Keratinocyte (primary cell): ENCODE data around the gene SLC2A4RG.

Experiments used
- CTCF ChIP-seq, 3 experiments: IDR thresholded peaks in 1 of 3; conservative IDR thresholded peaks in 1 of 3; optimal IDR thresholded peaks in 1 of 3; 2 replicates in 2 of 3; 3 replicates in 1 of 3; pipeline versions ENCODE3 to v1.5.1; 2011; ENCODE audit warnings: low read length in 3 of 3, mild to moderate bottlenecking in 3 of 3, moderate library complexity in 2 of 3, control low read depth in 1 of 3, inconsistent platforms in 1 of 3; ENCODE audit not compliant: insufficient read depth in 2 of 3; ENCODE audit errors: extremely low read depth in 1 of 3
- EZH2 ChIP-seq: IDR thresholded peaks from one replicate; pipeline ENCODE4 v1.6.1; 2012; ENCODE audit warnings: inconsistent platforms, mild to moderate bottlenecking, low read length, moderate library complexity

DNA sequence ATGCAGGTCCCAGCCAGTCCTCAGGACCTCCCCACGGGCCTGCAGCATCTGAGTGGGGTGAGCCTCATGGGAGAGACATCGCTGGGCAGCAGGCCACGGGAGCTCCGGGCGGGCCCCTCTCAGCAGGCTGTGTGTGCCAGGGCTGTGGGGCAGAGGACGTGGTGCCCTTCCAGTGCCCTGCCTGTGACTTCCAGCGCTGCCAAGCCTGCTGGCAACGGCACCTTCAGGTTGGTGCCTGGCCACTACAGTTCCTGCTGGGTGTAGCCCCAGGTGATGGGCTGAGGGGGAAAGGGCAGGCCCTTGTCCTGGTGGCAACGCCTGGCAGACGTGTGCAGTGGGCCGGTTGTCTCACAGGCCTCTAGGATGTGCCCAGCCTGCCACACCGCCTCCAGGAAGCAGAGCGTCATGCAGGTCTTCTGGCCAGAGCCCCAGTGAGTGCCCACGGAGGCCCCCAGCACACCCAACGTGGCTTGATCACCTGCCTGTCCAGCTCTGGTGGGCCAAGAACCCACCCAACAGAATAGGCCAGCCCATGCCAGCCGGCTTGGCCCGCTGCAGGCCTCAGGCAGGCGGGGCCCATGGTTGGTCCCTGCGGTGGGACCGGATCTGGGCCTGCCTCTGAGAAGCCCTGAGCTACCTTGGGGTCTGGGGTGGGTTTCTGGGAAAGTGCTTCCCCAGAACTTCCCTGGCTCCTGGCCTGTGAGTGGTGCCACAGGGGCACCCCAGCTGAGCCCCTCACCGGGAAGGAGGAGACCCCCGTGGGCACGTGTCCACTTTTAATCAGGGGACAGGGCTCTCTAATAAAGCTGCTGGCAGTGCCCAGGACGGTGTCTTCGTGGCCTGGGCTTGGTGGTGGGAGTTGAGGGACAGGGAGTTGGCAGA, 43.9 kb upstream of the SLC2A4RG start:
- TF ChIP-seq EZH2, result no peak
- TF ChIP-seq CTCF (optimal IDR thresholded peaks at IDR 0.05 in 1 of 3, IDR thresholded peaks at IDR 0.05 in 1 of 3, conservative IDR thresholded peaks at IDR 0.05 in 1 of 3; ENCODE audit: extremely low read depth in 1 of 3, insufficient read depth in 2 of 3, low read length in 3 of 3), result no peak
